Neuron (in vitro differentiated cells): ENCODE data around the gene KSR2.

Experiments
- H2AFZ ChIP-seq: one replicate; pipeline ENCODE4 v1.6.1; 2013; ENCODE audit warnings: low read depth, mild to moderate bottlenecking, inconsistent platforms, low read length, moderate library complexity
- H3K27me3 ChIP-seq: one replicate; pipeline ENCODE4 v1.6.1; 2013; ENCODE audit warnings: low read length; ENCODE audit not compliant: insufficient read depth
- H3K36me3 ChIP-seq: one replicate; pipeline ENCODE4 v1.6.1; 2013; ENCODE audit warnings: low read length; ENCODE audit not compliant: insufficient read depth
- H3K4me1 ChIP-seq: one replicate; pipeline ENCODE4 v1.6.1; 2013; ENCODE audit warnings: low read length; ENCODE audit not compliant: insufficient read depth
- H3K4me3 ChIP-seq: 2 replicates; pipeline ENCODE4 v1.5.1; 2013; ENCODE audit warnings: mild to moderate bottlenecking, low read length, moderate library complexity
- H3K9me3 ChIP-seq: one replicate; pipeline ENCODE4 v1.6.1; 2013; ENCODE audit warnings: low read length

Gene KSR2

DNA sequence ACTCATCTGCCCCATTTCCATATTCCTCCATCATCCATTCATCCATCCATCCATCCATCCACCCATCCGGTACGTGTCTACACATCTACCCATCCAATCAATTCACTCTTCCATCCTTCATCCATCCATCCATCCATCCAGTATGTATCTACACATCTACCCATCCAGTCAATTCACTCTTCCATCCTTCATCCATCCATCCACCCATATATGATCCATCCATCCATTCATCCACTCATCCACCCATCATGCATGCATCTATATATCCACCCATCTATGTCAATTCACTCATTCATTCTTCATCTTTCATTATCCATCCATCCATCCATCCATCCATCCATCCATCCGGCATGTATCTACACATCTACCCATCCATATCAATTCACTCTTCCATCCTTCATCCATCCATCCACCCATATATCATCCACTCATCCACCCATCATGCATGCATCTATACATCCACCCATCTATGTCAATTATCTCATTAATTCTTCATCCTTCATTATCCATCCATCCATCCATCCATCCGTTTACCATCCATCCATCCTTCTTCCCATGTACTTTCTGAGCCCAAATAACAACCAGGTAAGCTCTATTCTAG is 498.8 kb downstream of the KSR2 start:
- Histone ChIP-seq H3K4me1 (no peaks in the 10 kb centered on the region), H3K36me3 (no peaks in the 10 kb centered on the region), H3K4me3 (no peak overlapping the region), H2AFZ (no peak overlapping the region), H3K27me3 (no peaks in the 10 kb centered on the region), H3K9me3 (no peaks in the 10 kb centered on the region)

GRCh38 chr12:117468016-117468415 is 500.8 kb downstream of the KSR2 start:
- Histone ChIP-seq H3K4me1 (no peaks in the 10 kb centered on the region), H2AFZ (no peak overlapping the region), H3K9me3 (no peaks in the 10 kb centered on the region), H3K4me3 (no peak overlapping the region), H3K36me3 (no peaks in the 10 kb centered on the region), H3K27me3 (peaks cover 3% of the 10 kb centered on the region)

GRCh38 chr12:117467588-117467987 is 501.2 kb downstream of the KSR2 start:
- H3K4me1 ChIP-seq, result no peaks in the 10 kb centered on the region
- no peaks in the 10 kb centered on the region for H3K36me3 ChIP-seq
- H3K27me3 ChIP-seq, result peaks cover 3% of the 10 kb centered on the region
- no peaks in the 10 kb centered on the region for H3K9me3 ChIP-seq
- H3K4me3 ChIP-seq, result no peak overlapping the region
- H2AFZ ChIP-seq, result no peak overlapping the region

DNA sequence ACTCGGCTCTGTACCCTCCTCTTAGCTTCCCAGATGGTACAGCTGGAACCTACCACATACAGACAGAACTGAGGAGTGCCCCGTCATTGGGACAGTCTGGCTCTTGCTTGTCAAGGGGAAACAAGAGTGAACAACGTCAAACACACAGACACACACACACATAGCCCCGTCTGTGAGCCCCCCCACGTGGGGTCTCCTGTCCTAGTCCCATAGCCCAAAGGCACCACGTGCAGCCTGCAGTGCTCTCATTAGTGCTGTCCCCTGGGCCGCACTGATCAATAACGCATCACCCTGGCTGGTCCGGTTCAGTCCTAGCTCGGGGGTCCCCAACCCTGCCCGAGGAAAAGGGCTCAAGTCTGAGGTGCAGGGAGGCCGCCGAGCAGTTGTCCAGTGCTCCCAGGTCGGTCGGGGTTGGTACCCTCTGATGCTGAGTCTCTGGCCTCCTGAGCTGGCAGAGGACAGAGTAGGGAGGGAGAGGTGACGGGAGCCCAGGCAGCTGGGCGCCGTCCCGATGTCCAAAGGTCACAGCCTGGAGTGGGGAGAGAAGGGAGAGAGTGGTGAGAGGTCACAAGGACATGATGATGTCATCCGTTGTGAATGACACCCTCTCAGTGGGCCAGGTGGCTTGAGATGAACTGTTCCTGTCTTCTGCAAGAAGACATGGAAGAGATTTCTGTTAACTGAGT is 502.0 kb downstream of the KSR2 start:
- no peak overlapping the region for H3K4me3 ChIP-seq
- no peaks in the 10 kb centered on the region for H3K36me3 ChIP-seq
- H3K4me1 ChIP-seq, result no peaks in the 10 kb centered on the region
- no peak overlapping the region for H2AFZ ChIP-seq
- H3K9me3 ChIP-seq, result no peaks in the 10 kb centered on the region
- peaks cover 3% of the 10 kb centered on the region for H3K27me3 ChIP-seq

GRCh38 chr12:117461732-117462131 is 507.1 kb downstream of the KSR2 start:
- Histone ChIP-seq H3K4me1 (no peaks in the 10 kb centered on the region), H3K9me3 (no peaks in the 10 kb centered on the region), H3K36me3 (no peaks in the 10 kb centered on the region), H3K27me3 (peaks cover 3% of the 10 kb centered on the region), H3K4me3 (no peak overlapping the region), H2AFZ (no peak overlapping the region)

GRCh38 chr12:117459229-117459628 is 509.6 kb downstream of the KSR2 start:
- H3K36me3 ChIP-seq, result no peaks in the 10 kb centered on the region
- H3K4me1 ChIP-seq, result no peaks in the 10 kb centered on the region
- H3K4me3 ChIP-seq, result no peak overlapping the region
- H3K27me3 ChIP-seq, result no peaks in the 10 kb centered on the region
- H2AFZ ChIP-seq, result no peak overlapping the region
- H3K9me3 ChIP-seq, result no peaks in the 10 kb centered on the region

DNA sequence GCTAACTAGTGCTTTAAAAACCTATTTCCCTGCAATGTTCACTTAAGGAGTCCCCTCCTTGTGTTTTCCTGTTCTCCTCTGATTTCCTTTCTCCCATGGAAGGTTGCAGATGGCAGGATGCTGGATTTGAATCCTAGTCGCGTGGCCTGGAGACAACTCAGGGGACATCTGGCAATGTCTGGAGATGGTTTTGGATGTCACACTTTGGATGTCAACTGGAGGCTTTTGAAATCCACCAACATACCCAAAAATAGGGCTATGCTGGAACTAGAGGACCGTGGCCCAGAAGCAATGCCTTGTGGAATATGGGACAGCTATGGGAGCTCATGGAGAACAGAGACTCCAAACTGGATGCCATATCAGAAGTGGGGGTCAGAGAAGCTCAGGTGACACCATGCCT is 511.6 kb downstream of the KSR2 start:
- H3K27me3 ChIP-seq, result no peaks in the 10 kb centered on the region
- H3K36me3 ChIP-seq, result no peaks in the 10 kb centered on the region
- H2AFZ ChIP-seq, result no peak overlapping the region
- no peaks in the 10 kb centered on the region for H3K4me1 ChIP-seq
- H3K4me3 ChIP-seq, result no peak overlapping the region
- no peaks in the 10 kb centered on the region for H3K9me3 ChIP-seq

DNA sequence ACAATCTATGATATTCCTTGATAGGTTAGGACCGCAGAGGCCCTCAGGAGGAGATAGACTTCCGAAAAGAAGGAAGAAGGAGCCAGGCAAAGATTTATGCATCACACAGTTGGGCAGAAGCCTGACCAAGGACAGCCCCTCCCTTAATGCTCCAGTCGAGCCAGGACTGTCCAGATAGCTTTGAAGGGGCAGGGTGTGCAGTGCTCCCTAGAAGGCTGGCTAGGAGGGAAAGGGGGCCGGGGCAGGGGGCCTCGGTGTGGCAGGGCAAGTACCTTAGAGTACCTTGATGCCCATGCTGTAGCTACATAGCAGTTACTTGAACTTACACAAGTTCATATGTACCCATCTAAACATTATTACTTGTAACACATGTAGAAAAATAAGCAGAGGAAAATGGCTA is 512.7 kb downstream of the KSR2 start:
- Histone ChIP-seq H2AFZ (no peak overlapping the region), H3K4me1 (no peaks in the 10 kb centered on the region), H3K27me3 (no peaks in the 10 kb centered on the region), H3K9me3 (no peaks in the 10 kb centered on the region), H3K4me3 (no peak overlapping the region), H3K36me3 (no peaks in the 10 kb centered on the region)

- Histone ChIP-seq H3K4me3 (no peak overlapping the region), H3K36me3 (no peaks in the 10 kb centered on the region), H3K27me3 (no peaks in the 10 kb centered on the region), H3K9me3 (no peaks in the 10 kb centered on the region), H2AFZ (no peak overlapping the region), H3K4me1 (no peaks in the 10 kb centered on the region)
Observed at GRCh38 chr12:117453961-117454360, 514.8 kb downstream of the KSR2 start.

DNA sequence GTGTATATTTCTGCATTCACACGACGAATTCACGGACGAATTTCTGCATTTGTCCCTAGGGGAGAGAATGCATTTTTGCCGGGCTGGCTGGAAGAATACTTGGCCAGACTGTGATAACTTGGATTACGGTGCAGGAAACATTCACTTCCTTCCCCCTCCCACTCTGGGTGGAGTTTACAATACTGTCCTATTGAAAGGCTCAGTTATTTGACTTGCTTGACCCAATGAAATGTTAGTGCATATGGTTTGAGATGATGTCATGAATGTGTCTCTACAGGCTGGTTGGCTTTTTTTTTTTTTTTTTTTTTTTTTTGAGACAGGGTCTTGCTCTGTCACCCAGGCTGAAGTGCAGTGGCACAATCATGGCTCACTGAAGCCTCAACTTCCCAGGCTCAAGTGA is 516.7 kb downstream of the KSR2 start:
- Histone ChIP-seq H3K9me3 (no peaks in the 10 kb centered on the region), H2AFZ (no peak overlapping the region), H3K27me3 (no peaks in the 10 kb centered on the region), H3K4me3 (no peak overlapping the region), H3K4me1 (no peaks in the 10 kb centered on the region), H3K36me3 (no peaks in the 10 kb centered on the region)

DNA sequence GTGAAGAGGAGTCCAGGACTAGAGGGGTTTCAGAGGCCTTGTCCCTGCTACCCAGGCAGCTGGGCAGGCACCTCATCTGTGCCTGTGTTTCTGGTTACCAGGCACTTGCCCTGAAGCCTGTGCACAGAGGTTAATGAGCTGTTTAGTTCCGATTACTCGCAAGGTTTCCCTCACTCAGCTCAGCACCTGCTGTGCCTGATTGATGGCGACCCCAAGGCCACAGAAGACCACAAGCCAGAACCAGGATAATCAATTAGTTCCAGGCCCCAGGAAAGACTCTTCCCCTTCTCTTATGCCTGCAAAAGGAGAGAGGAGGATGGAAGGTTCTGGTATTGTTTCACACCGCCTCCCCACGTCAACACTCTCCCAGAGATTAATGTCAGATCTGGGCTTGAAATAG is 518.6 kb downstream of the KSR2 start:
- no peak overlapping the region for H2AFZ ChIP-seq
- H3K36me3 ChIP-seq, result no peaks in the 10 kb centered on the region
- no peaks in the 10 kb centered on the region for H3K4me1 ChIP-seq
- H3K9me3 ChIP-seq, result no peaks in the 10 kb centered on the region
- no peak overlapping the region for H3K4me3 ChIP-seq
- no peaks in the 10 kb centered on the region for H3K27me3 ChIP-seq

DNA sequence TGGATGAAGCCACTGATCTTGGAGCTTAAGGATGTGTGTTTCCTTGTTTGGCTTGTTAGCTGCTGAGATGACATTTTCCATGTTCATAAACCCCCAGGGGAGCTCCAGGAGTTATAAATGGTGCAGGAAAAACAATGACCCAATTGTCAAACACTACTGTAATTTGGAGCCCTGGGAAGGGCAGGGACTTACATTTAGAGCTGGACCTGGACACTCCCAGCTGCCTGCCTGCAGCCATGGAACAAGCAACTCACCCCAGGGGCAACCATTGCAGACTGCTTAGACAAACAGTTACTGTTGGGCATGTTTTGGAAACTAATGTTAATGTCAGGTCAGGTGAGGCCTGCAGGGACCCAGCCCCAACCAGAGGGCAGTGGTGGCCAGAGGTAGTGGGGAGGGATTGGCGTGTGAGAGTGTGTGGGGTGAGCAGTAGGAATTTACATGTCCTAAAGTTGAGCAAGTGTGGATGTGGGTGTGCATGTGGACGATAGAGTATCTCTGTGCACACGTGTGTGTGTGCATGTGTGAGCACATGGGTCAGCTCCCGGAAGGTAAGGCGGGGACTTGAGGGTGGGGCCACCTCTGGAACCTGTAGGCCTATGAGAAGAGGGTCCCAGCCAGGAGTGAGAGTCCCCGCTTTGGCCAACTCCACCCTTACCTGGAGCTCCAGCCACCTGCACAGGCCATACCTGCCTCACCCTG is 521.0 kb downstream of the KSR2 start:
- H3K9me3 ChIP-seq, result no peaks in the 10 kb centered on the region
- H3K36me3 ChIP-seq, result no peaks in the 10 kb centered on the region
- no peak overlapping the region for H2AFZ ChIP-seq
- H3K4me3 ChIP-seq, result no peak overlapping the region
- no peaks in the 10 kb centered on the region for H3K27me3 ChIP-seq
- H3K4me1 ChIP-seq, result no peaks in the 10 kb centered on the region

- Histone ChIP-seq H2AFZ (no peak overlapping the region), H3K9me3 (no peaks in the 10 kb centered on the region), H3K36me3 (no peaks in the 10 kb centered on the region), H3K4me1 (no peaks in the 10 kb centered on the region), H3K27me3 (no peaks in the 10 kb centered on the region), H3K4me3 (no peak overlapping the region)
Observed at GRCh38 chr12:117444781-117445180, 524.0 kb downstream of the KSR2 start.
